Stomach smooth muscle (tissue), 2 donors: ENCODE results near the gene AMIGO1.

ENCODE experiments used
- H3K27ac ChIP-seq: one replicate; pipeline ENCODE4 v1.7.0; 2013; ENCODE audit warnings: mild to moderate bottlenecking, low read length, inconsistent platforms
- H3K27me3 ChIP-seq, 2 donors: one replicate each; pipeline ENCODE4 v1.7.0; 2013; ENCODE audit warnings: low read length in 2 of 2; ENCODE audit not compliant: insufficient read depth in 2 of 2, control insufficient read depth in 1 of 2
- H3K36me3 ChIP-seq, 2 donors: one replicate each; pipeline ENCODE4 v1.7.0; 2013; ENCODE audit warnings: low read length in 2 of 2; ENCODE audit not compliant: control insufficient read depth in 2 of 2, insufficient read depth in 2 of 2
- H3K4me1 ChIP-seq: one replicate; pipeline ENCODE4 v1.7.0; 2013; ENCODE audit warnings: low read length; ENCODE audit not compliant: control insufficient read depth, insufficient read depth
- H3K4me3 ChIP-seq, 2 donors: one replicate each; pipeline ENCODE4 v1.7.0; 2013; ENCODE audit warnings: low read length in 2 of 2
- H3K9ac ChIP-seq, 2 donors: one replicate each; pipeline ENCODE4 v1.7.0; 2013; ENCODE audit warnings: low read length in 2 of 2, mild to moderate bottlenecking in 1 of 2
- H3K9me3 ChIP-seq, 2 donors: one replicate each; pipeline ENCODE4 v1.7.0; 2013; ENCODE audit warnings: low read length in 2 of 2; ENCODE audit not compliant: control insufficient read depth in 2 of 2
- donor health status: healthy.
- donor health status: Pancreatic carcinoma.

Gene AMIGO1

DNA sequence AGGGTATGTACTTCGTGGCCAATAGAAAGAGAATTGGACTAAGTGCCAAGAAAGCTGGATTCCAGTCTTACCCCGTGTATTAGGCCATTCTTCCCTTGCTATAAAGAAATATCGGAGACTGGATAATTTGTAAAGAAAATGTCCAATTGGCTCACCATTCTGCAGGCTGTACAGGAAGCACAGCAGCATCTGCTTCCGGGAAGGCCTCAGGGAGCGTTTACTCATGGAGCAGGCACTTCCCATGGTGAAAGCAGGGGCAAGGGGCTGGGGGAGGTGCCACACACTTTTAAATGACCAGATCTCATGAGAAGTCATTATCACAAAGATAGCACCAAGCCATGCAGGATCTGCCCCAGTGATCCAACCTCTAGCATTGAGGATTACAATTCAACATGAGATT is 7.8 kb upstream of the AMIGO1 start:
- H3K9ac ChIP-seq = no peak overlapping the region
- no peaks in the 10 kb centered on the region for H3K9me3 ChIP-seq
- H3K27ac ChIP-seq = no peak overlapping the region
- H3K36me3 ChIP-seq = no peaks in the 10 kb centered on the region
- peaks cover 0 to 2% of the 10 kb centered on the region in 2 donors for H3K27me3 ChIP-seq
- H3K4me3 ChIP-seq = no peak overlapping the region
- no peaks in the 10 kb centered on the region for H3K4me1 ChIP-seq

DNA sequence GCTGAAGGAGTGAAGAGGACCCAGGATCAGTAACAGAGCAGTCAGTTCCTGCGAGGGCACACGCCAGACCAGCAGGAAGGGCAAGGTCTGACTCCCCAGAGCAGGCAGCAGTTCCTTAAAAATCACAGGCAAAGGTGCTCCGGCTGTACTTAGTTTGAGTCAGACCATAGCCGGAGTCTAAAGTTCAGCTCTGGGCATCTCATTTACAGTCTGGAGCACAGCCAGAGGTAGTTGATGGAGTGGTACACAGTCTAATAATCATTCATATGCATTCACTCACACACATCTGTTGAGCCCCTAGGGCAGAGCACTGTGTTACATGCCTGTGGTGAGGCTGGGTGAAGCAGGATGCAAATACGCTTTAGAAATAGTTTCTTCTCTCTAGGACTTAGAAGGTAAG is 7.3 kb upstream of the AMIGO1 start:
- H3K27ac ChIP-seq = no peak overlapping the region
- no peaks in the 10 kb centered on the region for H3K36me3 ChIP-seq
- no peaks in the 10 kb centered on the region for H3K9me3 ChIP-seq
- H3K27me3 ChIP-seq = peaks cover 0 to 2% of the 10 kb centered on the region in 2 donors
- no peak overlapping the region for H3K9ac ChIP-seq
- H3K4me1 ChIP-seq = no peaks in the 10 kb centered on the region
- no peak overlapping the region for H3K4me3 ChIP-seq

DNA sequence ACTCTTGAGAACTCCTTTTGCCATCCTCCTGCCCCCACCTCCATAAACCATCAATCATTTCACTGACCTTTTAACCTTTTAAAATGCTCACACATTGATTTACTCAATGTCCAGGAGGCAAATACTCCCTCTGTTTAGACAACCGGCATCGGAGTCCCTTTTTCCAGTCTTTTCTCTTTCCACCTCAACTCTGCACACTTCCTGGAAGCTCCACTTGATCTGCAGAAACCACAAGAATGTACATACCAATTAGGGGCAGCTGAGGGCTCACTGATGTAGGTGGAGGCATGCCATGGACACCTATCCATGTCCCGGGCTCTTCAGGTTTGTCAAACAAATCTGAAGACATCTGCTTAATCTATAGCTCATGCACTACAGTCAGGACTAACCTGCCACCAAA is 5.3 kb upstream of the AMIGO1 start:
- Histone ChIP-seq H3K27ac (no peak overlapping the region), H3K4me3 (no peak overlapping the region), H3K36me3 (no peaks in the 10 kb centered on the region), H3K9ac (no peak overlapping the region), H3K4me1 (peaks cover 7% of the 10 kb centered on the region), H3K9me3 (no peaks in the 10 kb centered on the region), H3K27me3 (no peaks in the 10 kb centered on the region)

DNA sequence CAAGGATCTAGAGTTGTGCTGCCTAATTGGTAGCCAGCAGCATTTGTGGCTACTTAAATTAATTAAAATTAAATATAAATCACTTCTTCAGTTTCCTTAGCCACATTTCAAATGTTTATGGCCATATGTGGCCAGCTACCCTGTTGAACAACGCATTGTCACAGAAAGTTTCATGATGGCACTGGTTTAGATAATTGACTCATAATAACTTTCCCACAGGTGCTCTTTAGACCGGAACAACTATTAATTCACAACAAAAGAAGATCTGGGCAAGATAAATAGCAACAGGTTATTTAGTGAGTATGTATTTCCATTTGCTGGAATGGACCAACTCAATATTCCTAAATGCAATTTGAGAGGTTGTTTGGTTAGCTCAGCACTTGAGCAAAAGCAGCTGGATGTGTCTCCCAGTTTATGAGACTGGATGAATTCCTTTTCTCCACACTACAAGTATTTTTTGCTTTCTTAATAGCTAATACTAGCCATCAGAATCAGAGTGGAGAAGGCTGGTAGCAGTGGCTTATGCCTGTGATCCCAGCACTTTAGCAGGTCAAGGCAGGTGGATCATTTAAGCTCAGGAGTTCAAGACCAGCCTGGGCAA is 3.7 kb upstream of the AMIGO1 start:
- no peaks in the 10 kb centered on the region for H3K27me3 ChIP-seq
- H3K27ac ChIP-seq = no peak overlapping the region
- no peak overlapping the region for H3K4me3 ChIP-seq
- no peak overlapping the region for H3K9ac ChIP-seq
- peaks cover 19% of the 10 kb centered on the region for H3K4me1 ChIP-seq
- no peaks in the 10 kb centered on the region for H3K9me3 ChIP-seq
- peaks cover 0 to under 1% of the 10 kb centered on the region in 2 donors for H3K36me3 ChIP-seq

DNA sequence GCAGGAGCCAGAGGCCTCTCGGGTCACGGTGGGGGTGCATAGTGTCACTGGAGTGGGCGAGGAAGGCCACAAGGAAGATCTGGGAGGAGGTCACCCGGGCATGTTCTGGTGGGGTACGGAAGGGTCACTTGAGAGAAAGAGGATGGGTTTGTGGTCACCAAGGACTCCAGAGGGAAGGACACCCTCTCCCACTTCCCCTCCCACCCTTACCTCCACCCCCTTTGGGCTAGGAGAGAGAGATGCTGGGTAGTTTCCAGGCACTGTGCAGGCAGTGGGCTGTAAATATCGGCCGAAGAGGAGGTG is 703 bp downstream of the AMIGO1 start:
- peaks cover 7 to 9% of the 10 kb centered on the region in 2 donors for H3K36me3 ChIP-seq
- no peaks in the 10 kb centered on the region for H3K9me3 ChIP-seq
- peak overlapping the region; percentile 74 for H3K9ac ChIP-seq
- no peak overlapping the region for H3K27ac ChIP-seq
- peak overlapping the region; percentile 78 to 88 for H3K4me3 ChIP-seq
- no peaks in the 10 kb centered on the region for H3K27me3 ChIP-seq
- H3K4me1 ChIP-seq = peaks cover 32% of the 10 kb centered on the region

DNA sequence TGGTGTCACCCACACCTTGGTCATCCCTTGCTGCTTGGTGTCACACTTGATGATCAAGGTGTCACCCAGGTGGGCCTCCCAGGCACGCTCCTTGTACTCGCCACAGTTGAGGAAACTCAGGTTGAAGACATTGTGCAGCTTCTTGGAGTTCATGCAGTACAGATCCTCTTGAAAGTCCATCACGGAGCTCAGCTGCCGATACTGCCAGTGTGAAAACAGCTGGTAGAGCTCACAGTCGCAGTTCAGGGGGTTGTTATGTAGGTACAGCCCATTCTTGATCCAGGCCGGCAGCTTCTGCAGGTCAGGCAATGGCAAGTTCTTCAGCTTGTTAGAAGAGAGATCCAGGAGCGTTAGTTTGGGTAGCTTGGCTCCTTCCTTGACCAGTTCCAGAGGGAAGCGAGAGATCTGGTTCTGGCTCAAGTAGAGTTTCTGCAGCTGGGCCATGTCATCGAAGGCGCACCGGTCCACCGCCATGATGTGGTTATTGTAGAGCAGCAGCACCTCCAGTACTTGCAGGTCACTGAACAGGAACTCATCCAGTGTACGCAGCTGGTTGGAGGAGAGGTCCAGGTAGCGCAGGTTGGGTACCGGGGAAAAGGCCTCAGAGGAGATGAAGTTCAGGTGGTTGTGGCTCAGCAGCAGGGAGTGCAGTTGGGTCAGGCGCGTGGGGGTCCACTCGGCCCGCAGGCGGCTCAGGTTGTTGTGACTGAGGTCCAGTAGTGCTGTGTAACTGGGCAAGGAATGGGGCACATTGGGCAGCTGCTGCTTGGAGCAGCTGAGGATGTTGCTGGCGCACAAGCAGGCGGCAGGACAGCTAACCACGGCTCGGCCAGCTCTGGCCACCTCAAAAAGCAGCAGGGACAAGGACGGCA is 1.3 kb downstream of the AMIGO1 start:
- Histone ChIP-seq H3K9ac (no peak overlapping the region), H3K9me3 (no peaks in the 10 kb centered on the region), H3K4me3 (peak overlapping the region; percentile 78 to 88), H3K27ac (no peak overlapping the region), H3K36me3 (peaks cover 7 to 9% of the 10 kb centered on the region in 2 donors), H3K27me3 (no peaks in the 10 kb centered on the region), H3K4me1 (peaks cover 32% of the 10 kb centered on the region)

DNA sequence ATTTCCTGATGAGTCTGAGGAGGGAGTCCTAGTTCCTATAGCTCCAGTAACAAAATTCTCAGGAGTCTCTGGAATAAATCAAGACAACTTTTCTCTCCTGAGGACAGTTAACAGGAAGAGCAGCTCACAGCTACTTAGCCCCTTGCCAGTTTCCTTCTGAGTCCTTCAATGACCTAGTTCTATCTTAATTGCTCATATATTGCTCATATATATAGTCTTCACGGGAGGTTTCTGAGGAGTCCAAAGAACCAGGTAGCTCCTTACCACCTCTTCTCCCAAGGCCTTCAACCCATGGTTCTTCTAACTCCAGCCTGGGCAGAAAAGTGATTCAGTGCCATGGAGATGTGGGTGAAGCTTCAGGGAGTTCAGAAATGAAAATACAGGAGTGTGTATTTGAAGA is 4.6 kb downstream of the AMIGO1 start:
- peaks cover 54% of the 10 kb centered on the region for H3K4me1 ChIP-seq
- no peaks in the 10 kb centered on the region for H3K9me3 ChIP-seq
- no peak overlapping the region for H3K4me3 ChIP-seq
- no peak overlapping the region for H3K9ac ChIP-seq
- H3K27me3 ChIP-seq = no peaks in the 10 kb centered on the region
- H3K27ac ChIP-seq = no peak overlapping the region
- H3K36me3 ChIP-seq = peaks cover 9 to 13% of the 10 kb centered on the region in 2 donors

DNA sequence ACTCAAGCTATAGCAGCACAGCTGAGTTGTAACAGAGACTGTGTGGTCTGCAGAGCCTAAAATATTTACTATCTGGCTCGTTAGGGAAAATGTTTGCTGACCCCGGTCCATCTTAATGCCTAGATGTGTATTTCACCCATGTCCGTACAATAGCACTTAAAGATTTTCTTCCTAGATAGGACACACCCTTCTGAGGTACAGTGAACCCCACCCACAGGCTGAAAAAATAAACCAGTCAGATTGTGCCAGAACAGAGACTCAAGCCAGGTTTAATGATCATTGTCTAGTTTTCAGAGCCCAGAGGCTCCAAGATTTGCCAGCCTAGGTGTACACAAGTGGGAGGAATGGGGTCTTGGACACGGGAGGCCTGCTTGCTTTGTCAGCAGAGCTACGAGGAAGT is 5.6 kb downstream of the AMIGO1 start:
- no peak overlapping the region for H3K27ac ChIP-seq
- H3K4me3 ChIP-seq = no peak overlapping the region
- peak overlapping the region in 1 of 2 donors; percentile 21 for H3K9ac ChIP-seq
- H3K4me1 ChIP-seq = peaks cover 58% of the 10 kb centered on the region
- no peaks in the 10 kb centered on the region for H3K27me3 ChIP-seq
- H3K36me3 ChIP-seq = peaks cover 9 to 13% of the 10 kb centered on the region in 2 donors
- no peaks in the 10 kb centered on the region for H3K9me3 ChIP-seq

DNA sequence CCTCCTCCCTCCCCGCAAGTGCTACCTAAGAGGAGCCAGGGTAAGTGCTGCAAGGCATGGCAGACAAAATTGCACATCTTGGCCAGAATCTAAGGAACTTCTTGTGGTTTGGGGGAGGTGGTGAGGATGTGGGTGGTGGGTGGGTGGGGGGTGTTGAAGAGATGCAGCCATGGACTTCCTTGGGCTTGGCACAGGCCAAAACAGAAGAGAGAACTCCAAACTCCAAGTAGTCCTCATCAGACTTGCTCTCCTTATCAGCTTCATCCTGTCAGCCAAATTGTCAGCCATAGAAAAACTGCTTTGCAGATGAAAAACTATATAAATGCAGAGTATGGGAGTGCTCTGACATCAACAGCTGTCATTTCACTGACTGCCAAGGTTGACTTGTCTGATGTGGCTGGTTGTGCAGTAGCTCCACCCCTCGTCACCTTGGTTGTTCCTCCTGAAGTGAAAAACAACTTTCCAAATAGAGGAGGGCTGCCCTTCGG is 7.1 kb downstream of the AMIGO1 start:
- Histone ChIP-seq H3K9me3 (no peaks in the 10 kb centered on the region), H3K4me3 (no peak overlapping the region), H3K27me3 (no peaks in the 10 kb centered on the region), H3K9ac (no peak overlapping the region), H3K27ac (peak overlapping the region; percentile 58), H3K4me1 (peaks cover 58% of the 10 kb centered on the region), H3K36me3 (peaks cover 3 to 14% of the 10 kb centered on the region in 2 donors)

DNA sequence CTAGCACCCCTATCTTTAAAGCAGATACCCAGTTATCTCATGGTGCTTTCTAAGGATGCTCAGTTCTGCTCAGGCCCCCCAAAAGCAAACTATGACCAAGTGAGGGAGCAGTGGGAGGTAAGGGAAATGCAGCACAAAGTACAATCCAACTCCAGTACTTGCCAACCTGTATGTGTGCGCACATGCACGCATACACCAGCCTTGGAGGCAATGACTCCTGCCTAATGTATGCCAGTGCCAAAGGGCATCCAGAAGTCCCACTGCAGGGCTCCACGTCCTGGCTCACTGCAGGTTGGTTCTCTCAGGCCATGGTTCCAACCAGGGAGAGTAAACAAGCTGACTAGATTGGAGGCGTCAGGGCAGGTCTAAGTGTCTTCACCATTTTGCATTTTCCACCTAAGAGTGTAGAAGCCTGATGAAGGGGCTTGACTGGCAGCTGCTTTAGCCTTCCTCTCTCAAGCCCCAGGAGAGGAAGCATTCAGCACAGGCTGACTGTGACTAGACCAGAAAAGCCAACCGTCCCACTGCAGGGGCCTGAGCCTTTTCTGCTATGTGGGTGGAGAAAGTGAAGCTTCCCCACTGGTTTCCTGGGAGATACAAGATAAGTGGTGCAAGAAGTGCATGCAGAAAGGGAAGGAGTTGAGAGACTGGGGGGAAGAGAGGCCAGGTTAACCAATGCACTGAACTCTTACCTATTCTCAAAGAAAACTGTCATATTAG is 7.7 kb downstream of the AMIGO1 start:
- Histone ChIP-seq H3K4me1 (peaks cover 58% of the 10 kb centered on the region), H3K9me3 (no peaks in the 10 kb centered on the region), H3K27me3 (no peaks in the 10 kb centered on the region), H3K36me3 (peaks cover 4 to 21% of the 10 kb centered on the region in 2 donors), H3K27ac (peak overlapping the region; percentile 58), H3K9ac (no peak overlapping the region), H3K4me3 (peak overlapping the region in 1 of 2 donors; percentile 29)
